Activated CD4-positive, alpha-beta memory T cell treated with anti-CD3 and anti-CD28 coated beads for 36 hours (primary cell): ENCODE data around the gene CD300LF. TPM values are rescaled to one million over a fixed set of nuclear protein-coding genes. Genes with fewer than 3 reads are reported as not detected.
A peak's percentile ranks its signal among the peaks of the same experiment; 100 is the strongest.

Experiments used
- CTCF ChIA-PET: fragments of 350-600 bp; sonication (Branson Sonifier 250); formaldehyde crosslinking; loops from one replicate; lab custom pipeline; 2021; ENCODE audit warnings: antibody characterized with exemption, inconsistent platforms; lab: Charles Lee
- POLR2A ChIA-PET: fragments of 350-600 bp; sonication (Branson Sonifier 250); formaldehyde crosslinking; loops from one replicate; lab custom pipeline; 2021; ENCODE audit warnings: antibody characterized with exemption; lab: Charles Lee
- DNase-seq: peaks from one replicate; pipeline ENCODE4 v3.0.0-alpha.2; 2020
- H3K27ac Mint-ChIP-seq: one replicate; pipeline ENCODE4 v1.8.0; 2021; ENCODE audit warnings: mixed read lengths
- H3K27me3 Mint-ChIP-seq: one replicate; pipeline ENCODE4 v1.8.0; 2021; ENCODE audit warnings: mixed read lengths
- H3K36me3 Mint-ChIP-seq: one replicate; pipeline ENCODE4 v1.8.0; 2021; ENCODE audit warnings: mixed read lengths
- H3K4me1 Mint-ChIP-seq: one replicate; pipeline ENCODE4 v1.8.0; 2021; ENCODE audit warnings: low read depth, mixed read lengths
- H3K4me3 Mint-ChIP-seq: one replicate; pipeline ENCODE4 v1.8.0; 2021; ENCODE audit warnings: mild to moderate bottlenecking, mixed read lengths
- H3K9me3 Mint-ChIP-seq: one replicate; pipeline ENCODE4 v1.8.0; 2021; ENCODE audit warnings: mixed read lengths
- intact Hi-C: fragments of 100-400 bp; cut with micrococcal nuclease; formaldehyde crosslinking; loops from one replicate; pipeline ENCODE4 v1.15.1; 2023
- microRNA-seq: library from miRNA; unstranded; fragments of <30 nt; microRNA quantifications from one replicate; pipeline ENCODE4 v1.2.0, GENCODE V29; 2022; ENCODE audit warnings: borderline number of aligned reads, borderline microRNAs expressed, borderline replicate concordance
- total RNA-seq, 2 experiments: library from RNA; stranded (reverse); gene quantifications; one replicate each; pipeline ENCODE4 v1.2.3, GENCODE V29; 2021

CD300LF gene
- total RNA-seq, 2 experiments from 2014 or later = not detected

GRCh38 chr17:74658620-74659019, 54.1 kb downstream of the CD300LF start:
- intact Hi-C loops = no loop called here
- no peak for DNase-seq
- Mint-ChIP-seq H3K4me1 (peaks cover 3% of the 10 kb centered on the region), H3K36me3 (no peaks in the 10 kb centered on the region), H3K27ac (no peak overlapping the region), H3K27me3 (peaks cover 19% of the 10 kb centered on the region), H3K4me3 (no peak overlapping the region), H3K9me3 (no peaks in the 10 kb centered on the region)
- POLR2A ChIA-PET = no interaction called here
- CTCF ChIA-PET = interaction anchor here (0.6 to 6.1 kb wide), 8 partner anchors 12 to 203 kb away, joined by 3 to 223 read pairs (median 42); partner anchors contain the start of genes GRIN2C and RAB37

GRCh38 chr17:74654742-74655141, 58.0 kb downstream of the CD300LF start:
- Mint-ChIP-seq H3K36me3 (no peaks in the 10 kb centered on the region), H3K4me3 (no peak overlapping the region), H3K9me3 (no peaks in the 10 kb centered on the region), H3K27ac (no peak overlapping the region), H3K27me3 (peaks cover 18% of the 10 kb centered on the region), H3K4me1 (peaks cover 3% of the 10 kb centered on the region)
- intact Hi-C loops = no loop called here
- ChIA-PET CTCF (interaction anchor here (1.0 to 6.1 kb wide), 3 partner anchors 82 to 207 kb away, joined by 3 to 71 read pairs (median 8); partner anchors contain the start of genes GRIN2C and RAB37), POLR2A (no interaction called here)
- DNase-seq = no peak

DNA sequence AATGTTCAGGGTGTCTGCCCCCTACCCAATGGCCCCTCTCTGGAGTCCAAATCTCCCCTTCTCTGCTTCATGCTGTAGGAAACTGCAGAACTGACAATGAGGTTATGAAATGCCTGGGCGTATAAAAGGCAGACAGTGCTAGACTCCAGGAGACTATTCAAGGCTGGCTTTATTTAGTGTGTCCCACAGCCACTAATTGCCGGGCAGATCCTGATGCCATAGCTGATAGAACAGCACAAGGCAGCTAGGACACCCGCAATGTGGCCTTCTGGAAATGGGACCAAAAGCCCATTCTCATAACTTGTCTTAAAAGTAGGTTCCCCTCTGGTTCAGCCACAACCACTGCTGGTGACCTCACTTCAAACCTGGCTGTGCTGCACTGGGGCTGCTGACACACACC, 60.7 kb downstream of the CD300LF start:
- Mint-ChIP-seq H3K27me3 (peaks cover 18% of the 10 kb centered on the region), H3K36me3 (no peaks in the 10 kb centered on the region), H3K4me1 (no peaks in the 10 kb centered on the region), H3K9me3 (no peaks in the 10 kb centered on the region), H3K27ac (no peak overlapping the region), H3K4me3 (no peak overlapping the region)
- CTCF ChIA-PET = interaction anchor here (0.9 kb wide), 1 partner anchor 211 kb away, joined by 3 read pairs; no protein-coding TSS in a partner anchor
- POLR2A ChIA-PET = no interaction called here
- intact Hi-C loops = no loop called here
- DNase-seq = no peak

DNA sequence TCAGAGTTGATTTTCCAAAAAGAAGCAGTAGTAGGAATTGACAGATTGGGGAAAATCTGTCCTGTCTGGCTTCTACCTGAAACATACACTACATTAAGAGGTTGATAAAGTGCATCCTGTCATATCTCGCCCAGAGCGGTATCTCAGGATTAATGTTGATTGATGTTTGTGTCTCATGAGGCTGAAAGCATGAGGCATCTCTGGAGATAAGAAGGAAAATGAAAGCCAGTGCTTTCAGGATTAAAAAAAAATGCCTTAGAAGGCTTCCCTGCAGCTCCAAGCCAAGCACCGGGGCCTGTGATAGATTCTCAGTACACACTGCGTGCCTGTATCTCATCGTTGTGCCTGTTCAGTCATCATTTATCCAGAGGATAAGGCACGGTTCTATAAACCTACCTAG, 62.8 kb downstream of the CD300LF start:
- DNase-seq = no peak
- H3K27ac Mint-ChIP-seq = no peak overlapping the region
- peaks cover 24% of the 10 kb centered on the region for H3K27me3 Mint-ChIP-seq
- H3K4me1 Mint-ChIP-seq = no peaks in the 10 kb centered on the region
- ChIA-PET POLR2A (no interaction called here), CTCF (interaction anchor here (1.4 kb wide), 1 partner anchor 86 kb away, joined by 5 read pairs; no protein-coding TSS in a partner anchor)
- H3K4me3 Mint-ChIP-seq = no peak overlapping the region
- H3K36me3 Mint-ChIP-seq = no peaks in the 10 kb centered on the region
- H3K9me3 Mint-ChIP-seq = no peaks in the 10 kb centered on the region
- intact Hi-C loops = no loop called here

DNA sequence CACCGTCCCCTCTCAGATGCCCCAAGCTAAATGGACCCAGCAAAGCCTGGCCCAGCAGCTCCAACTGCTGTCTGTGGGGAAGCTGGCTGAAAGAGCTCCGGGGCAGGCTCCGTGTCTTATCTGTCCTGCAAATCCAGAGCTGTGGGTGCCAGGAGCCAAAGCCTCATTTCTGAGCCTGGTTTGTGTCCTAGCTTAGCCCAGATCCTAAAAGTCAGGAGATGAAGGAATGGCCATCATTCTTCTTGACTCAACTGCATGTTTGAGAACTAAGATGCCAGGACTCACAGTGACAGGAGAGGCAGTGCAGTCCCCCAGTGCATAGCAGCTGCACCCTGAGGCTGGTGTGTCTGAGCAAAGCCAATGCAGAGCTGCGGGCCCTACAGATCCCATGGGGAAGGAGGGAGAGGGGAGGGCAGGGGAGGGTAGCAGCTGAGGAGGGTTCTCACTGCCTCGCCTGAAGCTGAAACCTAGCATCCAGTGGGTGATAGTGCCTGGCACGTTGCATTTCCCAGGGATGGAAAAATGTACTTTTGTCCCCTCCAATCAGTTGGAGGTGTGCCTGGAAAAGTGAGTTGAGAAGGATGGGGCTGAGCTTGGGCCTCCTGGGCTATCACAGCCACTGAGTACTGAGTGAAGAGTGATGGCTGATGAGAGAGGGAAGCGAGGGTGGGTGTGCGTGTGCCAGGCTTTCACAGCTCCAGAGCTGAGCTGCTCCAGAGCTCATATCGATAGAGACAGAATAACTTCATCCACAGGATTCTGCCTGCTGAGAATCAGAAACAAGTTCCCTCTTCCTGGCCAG, 64.7 kb downstream of the CD300LF start:
- no peak for DNase-seq
- intact Hi-C loops = no loop called here
- Mint-ChIP-seq H3K4me1 (no peaks in the 10 kb centered on the region), H3K9me3 (no peaks in the 10 kb centered on the region), H3K36me3 (no peaks in the 10 kb centered on the region), H3K27me3 (peaks cover 29% of the 10 kb centered on the region), H3K4me3 (no peak overlapping the region), H3K27ac (no peak overlapping the region)
- POLR2A ChIA-PET = no interaction called here
- CTCF ChIA-PET = interaction anchor here (0.6 to 3.0 kb wide), 6 partner anchors 9 to 289 kb away, joined by 3 to 21 read pairs (median 3); no protein-coding TSS in a partner anchor

- Mint-ChIP-seq H3K27me3 (peaks cover 36% of the 10 kb centered on the region), H3K4me1 (no peaks in the 10 kb centered on the region), H3K27ac (no peak overlapping the region), H3K36me3 (no peaks in the 10 kb centered on the region), H3K9me3 (no peaks in the 10 kb centered on the region), H3K4me3 (no peak overlapping the region)
- POLR2A ChIA-PET = no interaction called here
- intact Hi-C loops = no loop called here
- DNase-seq = no peak
- CTCF ChIA-PET = no interaction called here
Measured at GRCh38 chr17:74646231-74646630, 66.5 kb downstream of the CD300LF start.

DNA sequence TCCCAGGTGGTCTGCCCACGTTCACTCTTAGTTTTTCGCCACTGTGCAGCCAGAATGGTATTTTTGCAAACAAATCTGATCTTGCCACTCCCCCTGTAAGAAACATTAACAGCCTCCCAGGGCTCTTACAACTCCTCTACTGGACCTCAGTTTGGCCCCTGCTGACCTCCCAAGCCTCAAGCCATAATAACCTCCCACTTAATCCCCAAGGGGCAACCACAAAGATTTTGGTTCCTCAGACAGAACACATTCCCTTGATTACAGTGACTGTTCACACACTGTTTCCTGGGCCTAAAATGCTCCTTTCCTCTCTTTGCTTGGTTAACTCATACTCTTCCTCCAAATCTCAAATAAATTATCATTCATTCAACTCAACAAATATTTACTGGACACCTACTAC, 67.7 kb downstream of the CD300LF start:
- Mint-ChIP-seq H3K36me3 (no peaks in the 10 kb centered on the region), H3K4me3 (no peak overlapping the region), H3K4me1 (peaks cover 2% of the 10 kb centered on the region), H3K9me3 (no peaks in the 10 kb centered on the region), H3K27ac (no peak overlapping the region), H3K27me3 (peaks cover 31% of the 10 kb centered on the region)
- ChIA-PET POLR2A (no interaction called here), CTCF (interaction anchor here (0.9 to 2.4 kb wide), 4 partner anchors 12 to 266 kb away, joined by 3 to 9 read pairs (median 3); no protein-coding TSS in a partner anchor)
- no peak for DNase-seq
- intact Hi-C loops = no loop called here

DNA sequence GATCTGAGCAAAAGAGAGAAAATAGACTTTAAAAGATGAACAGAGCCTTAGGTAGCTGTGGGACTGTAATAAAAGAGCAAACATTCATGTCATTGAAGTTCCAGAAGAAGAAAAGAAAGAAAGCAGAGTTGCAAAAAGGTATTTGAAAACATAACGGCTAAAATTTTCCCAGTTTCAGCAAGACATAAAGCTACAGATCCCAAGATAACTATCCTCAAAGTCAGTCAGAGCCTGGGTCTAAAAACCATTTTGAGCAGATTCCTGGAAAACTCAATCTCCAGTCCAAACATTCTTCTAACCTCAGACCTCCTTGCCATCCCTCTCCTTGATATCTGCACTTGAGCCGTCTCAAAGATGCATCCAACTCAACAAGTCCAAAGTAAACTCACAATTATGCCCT, 68.3 kb downstream of the CD300LF start:
- CTCF ChIA-PET = interaction anchor here (0.9 to 2.4 kb wide), 2 partner anchors 13 to 79 kb away, joined by 3 to 9 read pairs; no protein-coding TSS in a partner anchor

More for the DNA sequence above, 68.3 kb downstream of the CD300LF start:
- Mint-ChIP-seq H3K9me3 (no peaks in the 10 kb centered on the region), H3K27me3 (peaks cover 31% of the 10 kb centered on the region), H3K4me1 (peaks cover 8% of the 10 kb centered on the region), H3K4me3 (no peak overlapping the region), H3K27ac (no peak overlapping the region), H3K36me3 (no peaks in the 10 kb centered on the region)
- POLR2A ChIA-PET = interaction anchor here (0.7 kb wide), 1 partner anchor 115 kb away, joined by 3 read pairs; no protein-coding TSS in a partner anchor
- intact Hi-C loops = loop anchor here (5.0 kb wide), 1 partner anchor 33 kb away; no protein-coding TSS in a partner anchor
- DNase-seq = no peak

Small RNA genes within 50 kb of the gene (microRNA-seq; reads per million reads assigned to microRNA genes)
- gene MIR3615 = 158 reads per million, percentile 71 among the genes with 10 or more reads in this experiment

Other genes with a start within 250 kb of the CD300LF start
- 10 to 100 TPM; 11.3 to 12.3 TPM for gene CD300A, start 246.3 kb downstream of the CD300LF start, total RNA-seq
- gene CD300LB, start 181.4 kb downstream of the CD300LF start, total RNA-seq = not detected
- gene CD300C, start 166.8 kb downstream of the CD300LF start, total RNA-seq = under 1 TPM in 1 of 2 experiments, not detected in 1; 0.14 TPM
- not detected for gene CD300H, start 145.4 kb downstream of the CD300LF start, total RNA-seq
- not detected for gene CD300LD, start 120.6 kb downstream of the CD300LF start, total RNA-seq
- gene CD300E, start 89.2 kb downstream of the CD300LF start, total RNA-seq = not detected
- 1 to 10 TPM; 6.5 to 7.0 TPM for gene RAB37, start 24.3 kb upstream of the CD300LF start, total RNA-seq
- gene NHERF1, start 35.7 kb upstream of the CD300LF start, total RNA-seq = 100 to 1,000 TPM; 136 TPM
- 10 to 100 TPM; 42.9 to 46.9 TPM for gene NAT9, start 63.4 kb upstream of the CD300LF start, total RNA-seq
- not detected for gene GRIN2C, start 147.0 kb upstream of the CD300LF start, total RNA-seq
- 10 to 100 TPM; 18.1 to 18.4 TPM for gene FDXR, start 160.1 kb upstream of the CD300LF start, total RNA-seq
- gene FADS6, start 180.7 kb upstream of the CD300LF start, total RNA-seq = not detected
- gene USH1G, start 210.3 kb upstream of the CD300LF start, total RNA-seq = not detected
- gene OTOP2, start 211.3 kb upstream of the CD300LF start, total RNA-seq = not detected
- gene OTOP3, start 223.0 kb upstream of the CD300LF start, total RNA-seq = not detected